CD8-positive, alpha-beta memory T cell (primary cell): ENCODE data around the gene THOP1. TPM values are rescaled to one million over a fixed set of nuclear protein-coding genes. Genes with fewer than 3 reads are reported as not detected.

Experiments
- CTCF ChIA-PET: fragments of 350-600 bp; sonication (Branson Sonifier 250); formaldehyde crosslinking; loops from one replicate; lab custom pipeline; 2021; ENCODE audit warnings: antibody characterized with exemption; lab: Charles Lee
- POLR2A ChIA-PET: fragments of 350-600 bp; sonication (Branson Sonifier 250); formaldehyde crosslinking; loops from one replicate; lab custom pipeline; 2021; ENCODE audit warnings: antibody characterized with exemption; lab: Charles Lee
- DNase-seq, 5 donors: peaks; one replicate each; pipeline versions ENCODE4 v3.0.0 to v3.0.0-alpha.2; 2020 to 2022; ENCODE audit warnings: mixed read lengths in 1 of 5
- H3K27ac ChIP-seq: one replicate; pipeline ENCODE4 v1.7.0; 2013; ENCODE audit warnings: low read depth, mild to moderate bottlenecking, low read length, moderate library complexity
- H3K27me3 ChIP-seq: 2 replicates; pipeline ENCODE4 v1.7.0; 2013; ENCODE audit warnings: low read length, mild to moderate bottlenecking; ENCODE audit not compliant: insufficient read depth, poor library complexity, severe bottlenecking
- H3K36me3 ChIP-seq: 2 replicates; pipeline ENCODE4 v1.7.0; 2013; ENCODE audit warnings: mild to moderate bottlenecking, low read length, moderate library complexity; ENCODE audit not compliant: insufficient read depth
- H3K4me1 ChIP-seq: 2 replicates; pipeline ENCODE4 v1.7.0; 2013; ENCODE audit warnings: mild to moderate bottlenecking, low read length, moderate library complexity; ENCODE audit not compliant: insufficient read depth
- H3K4me3 ChIP-seq: 2 replicates; pipeline ENCODE4 v1.7.0; 2013; ENCODE audit warnings: mild to moderate bottlenecking, low read length
- H3K9me3 ChIP-seq: 2 replicates; pipeline ENCODE4 v1.7.0; 2013; ENCODE audit warnings: mild to moderate bottlenecking, low read length
- H3K27ac Mint-ChIP-seq, 8 donors: one replicate each; pipeline ENCODE4 v1.8.0; 2020 to 2021; ENCODE audit warnings: mixed read lengths in 8 of 8, mild to moderate bottlenecking in 6 of 8, inconsistent platforms in 3 of 8, moderate library complexity in 3 of 8
- H3K27me3 Mint-ChIP-seq, 2 donors: one replicate each; pipeline ENCODE4 v1.8.0; 2020 to 2021; ENCODE audit warnings: mixed read lengths in 2 of 2, mild to moderate bottlenecking in 1 of 2, moderate library complexity in 1 of 2
- H3K36me3 Mint-ChIP-seq, 3 donors: one replicate each; pipeline ENCODE4 v1.8.0; 2020 to 2021; ENCODE audit warnings: mixed read lengths in 3 of 3, inconsistent platforms in 1 of 3, mild to moderate bottlenecking in 1 of 3
- H3K4me1 Mint-ChIP-seq, 3 donors: one replicate each; pipeline ENCODE4 v1.8.0; 2020 to 2021; ENCODE audit warnings: mixed read lengths in 3 of 3, inconsistent platforms in 1 of 3, mild to moderate bottlenecking in 1 of 3
- H3K4me3 Mint-ChIP-seq, 7 donors: one replicate each; pipeline ENCODE4 v1.8.0; 2020 to 2021; ENCODE audit warnings: mixed read lengths in 7 of 7, mild to moderate bottlenecking in 6 of 7, moderate library complexity in 4 of 7, inconsistent platforms in 2 of 7
- H3K9me3 Mint-ChIP-seq, 5 donors: one replicate each; pipeline ENCODE4 v1.8.0; 2020 to 2022; ENCODE audit warnings: mixed read lengths in 5 of 5, mild to moderate bottlenecking in 3 of 5, moderate library complexity in 2 of 5, inconsistent platforms in 1 of 5
- polyA plus RNA-seq: library from polyadenylated mRNA; unstranded; fragments of 300-500 nt; fragmentation: Illumina TruSeq; gene quantifications from one replicate; pipeline ENCODE4 v1.2.3, GENCODE V29; 2021
- total RNA-seq, 2 experiments: library from RNA; stranded (reverse); gene quantifications; one replicate each; pipeline ENCODE4 v1.2.3, GENCODE V29; 2021

The THOP1 gene
- total and polyA plus RNA-seq, 3 experiments from 2014 or later: 40.2 to 178 (median 169) TPM

GRCh38 chr19:2758601-2759313 lies 26.5 kb upstream of the THOP1 start:
- no peaks in the 10 kb centered on the region for H3K27me3 Mint-ChIP-seq
- CTCF ChIA-PET: interaction anchor here (1.0 to 1.2 kb wide), 2 partner anchors 9 to 192 kb away, joined by 3 to 4 read pairs; no protein-coding TSS in a partner anchor
- no peaks in the 10 kb centered on the region for H3K36me3 ChIP-seq
- POLR2A ChIA-PET: no interaction called here
- H3K4me3 Mint-ChIP-seq: peak overlapping the region in 1 of 7 donors; percentile 43
- H3K27ac ChIP-seq: no peak overlapping the region
- no peaks in the 10 kb centered on the region for H3K9me3 Mint-ChIP-seq
- H3K36me3 Mint-ChIP-seq: peaks cover 2 to 75% (median 4%) of the 10 kb centered on the region in 3 donors
- DNase-seq: no peak
- H3K27ac Mint-ChIP-seq: peak overlapping the region in 4 of 8 donors; percentile 20 to 82 (median 74)
- H3K4me1 ChIP-seq: no peaks in the 10 kb centered on the region
- H3K27me3 ChIP-seq: no peaks in the 10 kb centered on the region
- no peak overlapping the region for H3K4me3 ChIP-seq
- H3K4me1 Mint-ChIP-seq: peaks cover 2 to 14% (median 12%) of the 10 kb centered on the region in 3 donors
- no peaks in the 10 kb centered on the region for H3K9me3 ChIP-seq

GRCh38 chr19:2759362-2759761 lies 25.9 kb upstream of the THOP1 start:
- no peak for DNase-seq
- no peaks in the 10 kb centered on the region for H3K9me3 ChIP-seq
- H3K27me3 ChIP-seq: no peaks in the 10 kb centered on the region
- Mint-ChIP-seq H3K27me3 (no peaks in the 10 kb centered on the region), H3K36me3 (peaks cover 2 to 75% (median 4%) of the 10 kb centered on the region in 3 donors), H3K4me3 (peak overlapping the region in 2 of 7 donors; percentile 36 to 43), H3K9me3 (no peaks in the 10 kb centered on the region), H3K27ac (peak overlapping the region in 5 of 8 donors; percentile 15 to 82 (median 52)), H3K4me1 (peaks cover 2 to 14% (median 12%) of the 10 kb centered on the region in 3 donors)
- H3K27ac ChIP-seq: no peak overlapping the region
- ChIA-PET CTCF (interaction anchor here (1.0 to 1.2 kb wide), 2 partner anchors 9 to 191 kb away, joined by 3 to 4 read pairs; no protein-coding TSS in a partner anchor), POLR2A (no interaction called here)
- no peaks in the 10 kb centered on the region for H3K36me3 ChIP-seq
- no peak overlapping the region for H3K4me3 ChIP-seq
- H3K4me1 ChIP-seq: no peaks in the 10 kb centered on the region

GRCh38 chr19:2759965-2760364 lies 25.3 kb upstream of the THOP1 start:
- Histone ChIP-seq H3K27me3 (no peaks in the 10 kb centered on the region), H3K9me3 (no peaks in the 10 kb centered on the region), H3K4me3 (no peak overlapping the region), H3K27ac (no peak overlapping the region), H3K36me3 (no peaks in the 10 kb centered on the region), H3K4me1 (no peaks in the 10 kb centered on the region)
- Mint-ChIP-seq H3K36me3 (peaks cover 2 to 73% (median 4%) of the 10 kb centered on the region in 3 donors), H3K9me3 (no peaks in the 10 kb centered on the region), H3K27ac (peak overlapping the region in 1 of 8 donors; percentile 47), H3K4me1 (peaks cover 2 to 14% (median 12%) of the 10 kb centered on the region in 3 donors), H3K27me3 (no peaks in the 10 kb centered on the region), H3K4me3 (no peak overlapping the region)
- no peak for DNase-seq
- ChIA-PET POLR2A (interaction anchor here (0.7 kb wide), 1 partner anchor 57 kb away, joined by 5 read pairs; no protein-coding TSS in a partner anchor), CTCF (interaction anchor here (1.2 kb wide), 1 partner anchor 190 kb away, joined by 3 read pairs; no protein-coding TSS in a partner anchor)

- CTCF ChIA-PET: no interaction called here
- no peaks in the 10 kb centered on the region for H3K4me1 ChIP-seq
- no peaks in the 10 kb centered on the region for H3K27me3 ChIP-seq
- no peak overlapping the region for H3K4me3 ChIP-seq
- Mint-ChIP-seq H3K4me3 (no peak overlapping the region), H3K9me3 (no peaks in the 10 kb centered on the region), H3K4me1 (peaks cover 2 to 14% (median 12%) of the 10 kb centered on the region in 3 donors), H3K27me3 (no peaks in the 10 kb centered on the region), H3K36me3 (peaks cover 0 to 70% (median 1%) of the 10 kb centered on the region in 3 donors), H3K27ac (no peak overlapping the region)
- DNase-seq: no peak
- H3K27ac ChIP-seq: no peak overlapping the region
- POLR2A ChIA-PET: no interaction called here
- H3K36me3 ChIP-seq: peaks cover 3% of the 10 kb centered on the region
- no peaks in the 10 kb centered on the region for H3K9me3 ChIP-seq
Measured at GRCh38 chr19:2761309-2761677, 24.0 kb upstream of the THOP1 start.

- POLR2A ChIA-PET: no interaction called here
- Mint-ChIP-seq H3K27me3 (no peaks in the 10 kb centered on the region), H3K9me3 (no peaks in the 10 kb centered on the region), H3K27ac (no peak overlapping the region), H3K36me3 (peaks cover 0 to 73% (median 1%) of the 10 kb centered on the region in 3 donors), H3K4me3 (no peak overlapping the region), H3K4me1 (peaks cover 2 to 14% (median 12%) of the 10 kb centered on the region in 3 donors)
- no peaks in the 10 kb centered on the region for H3K27me3 ChIP-seq
- no peaks in the 10 kb centered on the region for H3K4me1 ChIP-seq
- DNase-seq: no peak
- H3K27ac ChIP-seq: no peak overlapping the region
- CTCF ChIA-PET: no interaction called here
- H3K4me3 ChIP-seq: no peak overlapping the region
- H3K9me3 ChIP-seq: no peaks in the 10 kb centered on the region
- peaks cover 10% of the 10 kb centered on the region for H3K36me3 ChIP-seq
Measured at GRCh38 chr19:2761876-2762782, 23.2 kb upstream of the THOP1 start.

GRCh38 chr19:2762783-2763496 lies 22.4 kb upstream of the THOP1 start:
- ChIA-PET POLR2A (no interaction called here), CTCF (no interaction called here)
- Histone ChIP-seq H3K27me3 (no peaks in the 10 kb centered on the region), H3K36me3 (peaks cover 10% of the 10 kb centered on the region), H3K4me1 (no peaks in the 10 kb centered on the region), H3K9me3 (no peaks in the 10 kb centered on the region), H3K4me3 (no peak overlapping the region), H3K27ac (no peak overlapping the region)
- Mint-ChIP-seq H3K27ac (peak overlapping the region in 1 of 8 donors; percentile 86), H3K9me3 (no peaks in the 10 kb centered on the region), H3K4me1 (peaks cover 2 to 14% (median 12%) of the 10 kb centered on the region in 3 donors), H3K4me3 (no peak overlapping the region), H3K36me3 (peaks cover 0 to 74% (median 1%) of the 10 kb centered on the region in 3 donors), H3K27me3 (no peaks in the 10 kb centered on the region)
- DNase-seq: no peak

- Mint-ChIP-seq H3K27ac (no peak overlapping the region), H3K4me1 (peaks cover 2 to 13% (median 12%) of the 10 kb centered on the region in 3 donors), H3K36me3 (peaks cover 0 to 73% (median 1%) of the 10 kb centered on the region in 3 donors), H3K9me3 (no peaks in the 10 kb centered on the region), H3K4me3 (no peak overlapping the region), H3K27me3 (no peaks in the 10 kb centered on the region)
- DNase-seq: no peak
- Histone ChIP-seq H3K36me3 (peaks cover 10% of the 10 kb centered on the region), H3K4me1 (no peaks in the 10 kb centered on the region), H3K9me3 (no peaks in the 10 kb centered on the region), H3K27ac (no peak overlapping the region), H3K27me3 (no peaks in the 10 kb centered on the region), H3K4me3 (no peak overlapping the region)
- ChIA-PET CTCF (no interaction called here), POLR2A (no interaction called here)
Measured at GRCh38 chr19:2763687-2764086, 21.6 kb upstream of the THOP1 start.
